ENCODE results near the gene OSM. TPM values are rescaled to one million over a fixed set of nuclear protein-coding genes. Genes with fewer than 3 reads are reported as not detected.
A peak's percentile ranks its signal among the peaks of the same experiment; 100 is the strongest.

OSM gene
- total RNA-seq, 1 donor from 2014 or later: 8.0 TPM

DNA sequence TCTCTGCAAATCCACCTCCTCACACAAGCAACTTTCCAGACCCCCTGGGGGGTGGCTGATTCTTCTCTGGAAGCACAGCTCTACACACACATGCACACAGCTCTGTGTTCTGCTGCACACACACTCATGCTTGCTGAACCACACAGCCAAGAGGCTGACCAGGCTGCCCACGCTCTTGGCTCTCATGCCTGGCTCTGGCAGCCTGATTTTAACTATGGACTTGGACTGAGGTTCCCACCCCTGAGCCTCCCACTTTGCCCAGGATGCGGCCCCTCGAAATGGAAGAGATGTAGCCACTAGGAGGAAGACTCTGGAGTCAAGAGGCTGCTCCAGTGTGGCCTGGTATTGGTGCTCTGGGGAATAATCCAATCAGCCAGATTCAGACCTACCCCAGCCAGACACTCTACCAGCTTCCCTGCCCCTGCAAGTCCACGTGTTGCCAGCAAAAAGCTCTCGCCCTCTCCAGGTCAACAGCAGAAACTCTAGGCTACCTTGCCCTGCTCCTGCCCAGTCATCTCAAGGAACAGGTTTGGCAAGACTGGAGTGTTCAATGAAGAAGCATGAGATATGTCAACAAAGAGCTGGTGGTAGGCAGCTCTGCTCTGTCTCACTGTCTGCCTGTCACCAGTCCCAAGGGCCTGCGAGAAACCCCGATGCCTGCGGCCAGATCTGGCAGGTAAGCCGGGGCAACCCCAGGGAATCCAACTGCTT, 31.5 kb upstream of the OSM start:
- no peak for DNase-seq (ENCODE audit: low spot score)

DNA sequence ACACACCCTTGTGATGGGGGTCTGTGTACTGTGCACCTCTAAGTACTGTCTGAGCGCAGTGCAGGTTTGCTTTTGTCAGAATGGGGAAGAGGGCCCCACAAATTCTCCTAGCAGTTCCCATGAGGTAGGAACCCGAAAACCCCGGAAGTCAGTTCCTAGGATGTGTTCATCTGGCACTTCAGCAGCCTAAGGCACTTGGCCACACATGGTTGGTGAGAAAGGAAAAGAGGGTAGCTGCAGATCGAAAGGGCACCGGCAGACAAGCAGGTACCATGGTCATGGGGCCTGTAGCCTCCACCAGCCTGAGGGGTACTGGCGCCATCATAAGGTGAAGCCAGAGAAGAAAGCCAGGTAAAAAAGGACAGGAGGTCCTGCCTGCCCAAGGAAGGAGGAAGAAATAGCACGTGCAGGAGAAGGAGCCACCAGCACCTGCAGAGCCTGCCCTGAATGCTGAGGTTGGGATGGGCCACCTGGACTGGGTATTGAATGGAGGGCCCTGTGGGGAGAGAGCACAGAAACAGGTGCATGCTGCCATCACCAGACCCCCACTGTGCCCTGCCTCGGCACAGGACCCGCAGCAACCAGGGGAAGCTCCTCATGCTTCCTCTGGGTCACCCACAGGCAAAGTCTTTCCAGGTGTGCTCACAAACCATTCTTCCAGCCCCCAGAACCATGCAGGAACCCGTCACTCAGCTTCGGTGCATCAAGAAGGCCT, 30.8 kb upstream of the OSM start:
- DNase-seq (ENCODE audit: low spot score): no peak

DNA sequence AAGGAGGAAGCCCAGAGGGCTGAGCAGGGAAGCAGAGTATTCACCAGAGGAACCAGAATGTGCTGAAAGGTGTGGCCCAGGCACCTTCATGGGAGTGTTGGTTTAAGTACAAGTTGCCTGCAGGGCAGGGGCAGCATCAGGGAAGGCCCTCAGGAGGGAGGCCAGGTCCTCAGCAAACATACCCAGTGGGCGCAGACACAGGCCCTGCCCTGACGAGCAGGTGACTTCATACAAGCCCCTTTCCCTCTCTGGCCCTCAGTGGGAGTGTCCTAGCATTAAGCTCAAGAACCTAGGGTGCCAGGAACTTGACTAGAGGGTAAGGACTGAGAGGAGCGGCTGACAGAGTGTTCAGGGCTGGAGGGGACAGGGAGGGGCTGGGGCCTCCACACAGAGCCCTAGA, 30.2 kb upstream of the OSM start:
- no peak for DNase-seq (ENCODE audit: low spot score)

DNA sequence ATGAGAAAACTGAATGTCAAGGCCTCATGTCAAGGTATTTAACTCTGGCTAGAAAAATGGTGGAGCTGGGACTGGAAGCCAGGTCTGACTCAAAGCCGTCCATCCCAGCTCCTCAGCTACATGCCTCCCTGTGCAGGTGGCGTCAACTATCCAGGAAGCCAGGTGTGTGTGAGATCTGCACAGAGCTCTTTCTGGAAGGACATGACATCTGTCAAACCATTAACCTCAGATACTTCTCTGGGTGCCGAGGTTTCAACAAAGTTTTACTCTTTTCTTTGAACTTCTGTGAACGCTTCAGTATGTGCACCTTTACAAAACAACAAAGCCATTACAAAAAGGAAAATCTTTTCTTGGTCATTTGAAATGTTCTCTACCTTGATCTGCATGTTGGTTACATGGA, 29.7 kb upstream of the OSM start:
- DNase-seq (ENCODE audit: low spot score): no peak

DNA sequence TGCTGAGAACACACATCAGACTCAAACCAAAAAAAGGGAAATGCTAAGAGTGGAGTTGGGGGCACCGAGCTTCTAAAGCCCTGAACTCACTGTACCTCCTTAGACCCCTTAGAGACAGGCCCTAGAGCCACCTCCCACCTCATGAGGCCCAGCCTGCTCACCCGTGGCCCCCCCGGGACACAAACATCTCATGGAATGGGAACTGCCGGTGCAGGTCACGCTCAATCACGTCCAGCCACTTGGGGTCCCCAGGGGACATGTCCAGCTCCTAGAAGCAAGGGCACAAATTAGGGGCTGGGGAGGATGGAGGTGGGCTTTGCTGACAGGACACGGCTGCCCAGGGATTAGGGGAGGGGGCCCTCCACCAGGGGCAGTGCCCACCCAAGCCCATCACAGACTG, 28.9 kb upstream of the OSM start:
- DNase-seq (ENCODE audit: low spot score): no peak

DNA sequence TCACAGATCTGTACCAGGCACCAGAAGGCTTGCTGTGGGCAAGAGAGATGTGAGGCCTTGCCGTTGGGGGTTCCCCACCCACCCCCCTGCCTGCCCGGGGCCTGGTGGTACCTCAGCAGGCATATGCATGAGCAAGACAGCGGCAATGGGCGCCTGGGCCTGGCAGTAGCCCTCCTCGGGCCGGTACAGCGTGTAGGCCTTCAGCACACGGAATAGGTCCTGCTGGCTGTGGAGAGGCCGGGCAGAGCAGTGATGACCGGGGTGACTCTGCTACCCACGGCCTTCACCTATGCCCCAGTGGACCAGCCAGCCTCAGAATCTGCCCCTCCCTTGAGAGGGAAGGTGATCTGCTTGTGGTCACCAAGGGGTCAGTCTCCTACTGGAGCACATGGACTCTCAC, 28.2 kb upstream of the OSM start:
- no peak for DNase-seq (ENCODE audit: low spot score)

DNA sequence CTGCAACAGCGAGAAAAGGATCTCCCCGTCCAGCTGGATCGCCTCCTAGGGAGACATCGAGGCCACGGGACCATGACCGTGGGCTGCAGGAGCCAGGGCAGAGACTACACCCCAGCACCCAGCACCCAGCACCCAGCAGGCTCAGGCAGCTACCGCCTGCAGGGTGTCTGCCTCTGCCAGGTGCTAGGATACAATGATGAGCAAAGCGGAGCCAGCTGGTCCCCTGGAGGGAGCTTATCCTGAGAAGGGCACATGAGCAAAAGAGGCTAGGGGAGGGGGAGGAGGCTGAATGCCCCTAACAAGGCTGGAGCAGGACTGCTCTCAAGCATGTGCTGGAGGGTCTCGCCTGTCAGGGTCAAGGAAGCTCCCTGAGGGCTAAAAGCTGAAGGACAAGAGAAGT, 27.4 kb upstream of the OSM start:
- no peak for DNase-seq (ENCODE audit: low spot score)

DNA sequence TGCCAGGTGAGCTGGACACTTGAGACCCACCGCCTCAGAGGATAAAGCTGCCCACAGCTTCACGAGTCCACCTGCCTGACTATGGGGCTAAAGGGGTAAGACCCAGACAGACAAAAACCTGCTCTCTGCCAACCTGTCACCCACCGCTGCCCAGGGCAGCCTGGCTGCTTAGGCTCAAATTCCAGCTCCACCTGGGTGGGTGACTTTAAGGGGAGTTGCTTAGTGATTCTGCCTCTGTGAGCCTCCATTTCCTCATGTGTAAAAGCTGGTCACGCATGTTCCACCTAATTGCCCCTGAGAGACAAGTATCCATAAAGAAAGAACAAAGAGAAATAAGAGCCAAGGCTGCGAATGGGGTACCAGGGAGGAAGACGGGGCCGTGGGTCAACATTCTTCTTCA, 26.4 kb upstream of the OSM start:
- no peak for DNase-seq (ENCODE audit: low spot score)

DNA sequence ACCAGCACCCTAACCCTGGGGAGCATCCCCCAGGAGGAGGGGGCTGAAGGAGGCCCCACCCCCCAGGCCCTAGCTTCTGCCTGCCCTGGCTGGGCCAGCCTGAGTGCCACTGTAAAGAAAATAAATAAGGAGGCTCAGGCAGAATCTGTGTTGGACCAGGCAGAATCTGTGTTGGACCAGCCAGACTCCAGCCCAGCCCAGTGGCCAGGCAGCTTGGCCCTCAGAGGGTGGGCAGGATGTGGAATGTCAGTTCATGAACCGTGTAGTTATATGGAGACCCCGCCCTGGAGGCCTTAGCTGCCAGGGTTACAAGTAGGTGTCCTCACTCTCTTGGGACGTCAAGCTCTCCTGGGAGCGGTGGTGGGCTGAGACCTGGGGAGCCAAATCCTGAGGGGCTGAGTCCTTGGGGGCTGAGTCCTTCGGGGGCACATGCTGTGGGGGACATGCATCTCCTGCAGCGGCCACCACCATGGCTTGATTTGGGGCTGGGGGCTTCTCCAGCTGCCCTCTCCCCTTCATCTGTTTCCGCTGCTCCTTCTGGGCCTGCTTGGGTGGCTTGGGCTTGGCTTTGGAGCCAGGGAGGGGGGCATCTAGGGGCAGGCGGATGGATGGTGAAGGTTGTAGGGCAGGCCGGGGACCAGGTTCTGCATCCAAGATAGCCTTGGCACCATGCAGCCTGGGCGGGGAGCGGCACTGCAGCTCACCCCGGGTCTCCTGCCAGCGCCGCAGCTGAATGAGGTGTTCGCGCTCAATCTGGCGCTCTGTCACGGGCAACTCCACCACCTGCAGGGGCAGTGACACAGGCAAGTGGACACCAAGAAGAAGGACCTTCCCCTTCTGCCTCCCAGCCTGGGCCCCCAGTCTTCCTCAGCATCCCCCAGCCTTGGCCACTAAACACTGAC, 25.7 kb upstream of the OSM start:
- DNase-seq (ENCODE audit: low spot score): no peak

DNA sequence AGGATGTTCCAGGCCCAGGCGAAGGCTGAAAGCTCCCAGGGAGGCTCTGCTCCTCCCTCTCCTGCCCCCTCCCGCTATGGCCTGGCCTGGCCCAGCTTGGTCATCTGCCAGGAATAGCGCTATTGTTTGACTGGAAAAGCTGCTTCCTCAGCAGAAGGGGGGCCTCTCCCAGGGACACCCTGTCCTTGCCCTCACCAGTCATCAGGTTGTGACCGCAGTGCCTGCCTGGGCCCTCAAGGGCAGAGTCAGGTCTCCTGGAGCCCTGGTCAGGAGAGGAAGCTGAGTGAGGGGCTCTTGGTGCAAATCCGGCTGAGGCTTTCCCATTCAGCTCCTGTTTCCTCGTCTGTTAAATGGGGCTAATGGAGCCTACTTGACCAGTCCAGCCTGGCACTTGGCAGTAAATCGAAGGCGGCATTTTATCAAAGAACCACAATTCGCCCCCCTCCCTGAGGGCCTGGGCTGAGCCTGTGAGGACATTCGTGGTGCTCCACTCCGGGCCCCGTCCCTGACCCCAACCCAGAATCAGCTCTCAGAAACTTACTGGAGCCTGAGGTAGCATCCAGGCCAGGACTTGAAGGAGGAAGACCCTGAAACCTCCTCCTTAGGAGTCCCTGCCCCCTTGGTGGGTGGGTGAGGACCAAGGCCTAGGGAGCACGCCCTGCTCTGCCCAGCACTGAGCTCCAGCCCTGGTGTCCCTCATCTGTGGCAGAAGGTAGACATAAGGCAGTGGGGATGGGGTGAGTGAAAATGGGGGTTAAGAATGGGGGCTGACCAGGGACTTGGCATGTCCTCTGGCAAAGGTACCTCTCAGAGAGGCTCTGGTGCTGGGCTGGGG, 24.6 kb upstream of the OSM start:
- peak; percentile 93 for DNase-seq (ENCODE audit: low spot score)

DNA sequence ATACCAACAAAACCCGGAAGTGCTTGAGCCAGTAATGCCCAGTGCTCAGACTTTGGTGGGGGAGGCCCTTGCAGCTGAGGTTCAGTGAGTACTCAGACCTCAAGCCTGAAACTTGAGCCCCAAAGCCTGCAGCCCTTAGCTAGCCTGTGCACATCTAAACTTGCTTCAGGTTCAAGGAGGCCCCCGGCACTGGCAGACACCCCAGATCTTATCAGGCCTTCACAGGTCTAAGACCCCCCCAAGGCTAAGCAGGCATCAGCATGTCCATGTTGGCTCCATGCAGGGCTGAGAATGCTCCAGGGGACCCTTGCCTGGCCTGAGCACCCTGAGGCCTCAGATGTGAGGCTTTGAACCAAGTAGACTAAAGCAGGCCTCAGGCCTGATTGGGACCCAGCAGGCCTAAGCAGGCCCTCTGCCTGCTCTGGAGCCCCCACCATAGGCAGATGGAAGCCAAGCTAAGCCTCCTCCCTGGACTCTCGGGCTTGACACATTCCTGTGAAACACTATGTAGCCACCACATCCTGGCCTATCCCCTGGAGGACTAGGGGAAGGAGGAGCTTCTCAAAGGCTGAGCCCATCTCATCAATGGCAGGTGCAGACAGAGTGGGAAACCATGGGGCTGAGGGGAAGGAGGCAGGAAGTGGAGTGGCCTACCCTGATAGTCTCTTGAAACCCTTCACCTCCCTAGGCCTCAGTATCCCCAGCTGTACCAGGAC, 23.8 kb upstream of the OSM start:
- DNase-seq (ENCODE audit: low spot score): no peak

DNA sequence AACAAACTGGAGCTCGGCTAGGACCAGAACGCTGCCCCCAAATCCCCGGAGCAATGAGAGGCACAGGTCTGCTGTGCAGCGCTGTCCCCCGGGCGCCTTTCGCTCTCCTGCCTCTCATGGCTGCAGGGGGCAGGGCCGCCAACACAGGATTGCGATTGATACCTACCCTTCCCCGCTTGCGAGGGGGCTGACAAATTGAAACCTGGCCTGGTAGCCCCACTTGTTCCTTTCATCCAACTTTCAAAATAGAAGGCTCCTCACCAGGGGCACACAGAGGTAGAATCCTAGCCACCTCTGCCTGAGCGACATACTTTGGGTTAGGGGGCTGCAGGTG, 23.3 kb upstream of the OSM start:
- DNase-seq (ENCODE audit: low spot score): no peak

DNA sequence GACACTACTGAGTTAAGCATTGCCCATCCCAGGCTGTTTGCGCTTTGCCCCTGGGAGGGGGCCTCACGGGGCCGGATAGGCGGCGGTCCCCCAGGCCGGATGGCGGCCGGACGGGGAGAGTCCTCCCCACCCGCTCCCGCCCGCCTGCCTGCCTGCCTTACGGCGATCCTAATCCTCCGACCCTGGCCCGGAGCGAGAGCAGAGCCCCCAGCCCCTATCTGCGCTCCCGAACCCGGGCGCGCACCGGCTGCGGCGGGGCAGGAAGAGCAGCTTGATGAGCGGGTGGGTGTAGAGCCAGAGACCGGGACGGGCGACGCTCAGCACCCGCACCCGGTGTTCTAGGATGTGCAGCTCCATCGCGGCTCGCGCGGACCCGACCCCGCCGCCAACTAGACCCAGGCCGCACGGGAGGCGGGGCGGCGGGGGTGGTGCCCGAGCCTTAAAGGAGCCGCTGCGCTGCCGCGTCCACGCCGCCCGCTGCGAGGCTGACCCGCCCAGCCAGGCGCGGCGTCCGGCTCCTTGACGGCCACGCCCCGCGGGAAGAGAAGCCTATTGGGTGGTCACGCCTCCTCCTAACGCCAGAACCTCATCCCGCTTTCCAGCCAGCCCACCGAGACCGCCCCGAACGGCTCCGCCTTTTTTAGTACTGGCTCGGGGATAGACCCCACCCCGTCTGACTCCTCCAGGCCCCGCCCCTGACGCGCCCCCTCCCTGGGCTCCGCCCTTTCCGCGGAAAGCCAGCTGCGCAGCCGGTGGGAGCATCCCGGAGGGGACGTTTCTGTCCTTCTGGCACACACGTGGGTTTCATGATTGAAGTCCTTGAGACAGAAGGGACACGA, 22.7 kb upstream of the OSM start, which contains the start of gene CASTOR1:
Gene CASTOR1, minus strand, starts transcription at position 365 of the 839 bp plus-strand sequence. Its CDS starts 8 bp downstream, at position 357.
- DNase-seq (ENCODE audit: low spot score): peak; percentile 99

DNA sequence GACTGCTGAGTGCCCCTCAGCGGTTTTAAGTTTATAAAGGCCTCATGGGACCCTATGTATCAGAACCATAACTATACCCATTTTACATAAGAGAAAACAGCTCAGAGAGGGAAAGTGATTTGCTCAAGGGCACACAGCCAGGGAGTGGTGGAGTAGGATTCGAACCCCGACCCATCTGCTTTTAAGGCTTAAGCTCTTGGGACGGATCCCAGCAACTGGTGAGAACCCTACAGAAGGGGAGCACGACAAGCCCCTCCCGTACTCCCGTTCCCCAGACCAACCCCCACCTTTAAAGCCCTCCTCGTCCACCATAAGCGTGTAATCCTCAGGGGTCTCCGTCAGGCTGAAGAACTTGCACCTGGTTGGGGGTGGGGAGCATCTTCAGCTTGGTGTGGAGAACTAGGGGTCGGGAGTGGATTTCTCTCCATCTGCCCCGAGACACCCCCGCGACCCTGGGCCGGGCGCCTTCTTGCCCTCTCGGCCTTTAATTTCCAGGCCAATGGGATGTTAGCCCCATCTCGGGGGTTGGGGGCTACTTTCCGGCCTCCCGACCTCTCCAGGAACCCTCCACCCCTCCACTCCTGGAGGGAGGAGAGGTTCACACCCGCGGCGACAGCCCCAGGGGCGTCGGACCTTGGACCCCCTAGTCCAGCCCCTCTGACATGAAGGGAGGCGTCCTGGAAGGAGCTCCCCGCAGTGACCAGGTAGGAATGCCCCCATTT, 21.9 kb upstream of the OSM start:
- no peak for DNase-seq (ENCODE audit: low spot score)

DNA sequence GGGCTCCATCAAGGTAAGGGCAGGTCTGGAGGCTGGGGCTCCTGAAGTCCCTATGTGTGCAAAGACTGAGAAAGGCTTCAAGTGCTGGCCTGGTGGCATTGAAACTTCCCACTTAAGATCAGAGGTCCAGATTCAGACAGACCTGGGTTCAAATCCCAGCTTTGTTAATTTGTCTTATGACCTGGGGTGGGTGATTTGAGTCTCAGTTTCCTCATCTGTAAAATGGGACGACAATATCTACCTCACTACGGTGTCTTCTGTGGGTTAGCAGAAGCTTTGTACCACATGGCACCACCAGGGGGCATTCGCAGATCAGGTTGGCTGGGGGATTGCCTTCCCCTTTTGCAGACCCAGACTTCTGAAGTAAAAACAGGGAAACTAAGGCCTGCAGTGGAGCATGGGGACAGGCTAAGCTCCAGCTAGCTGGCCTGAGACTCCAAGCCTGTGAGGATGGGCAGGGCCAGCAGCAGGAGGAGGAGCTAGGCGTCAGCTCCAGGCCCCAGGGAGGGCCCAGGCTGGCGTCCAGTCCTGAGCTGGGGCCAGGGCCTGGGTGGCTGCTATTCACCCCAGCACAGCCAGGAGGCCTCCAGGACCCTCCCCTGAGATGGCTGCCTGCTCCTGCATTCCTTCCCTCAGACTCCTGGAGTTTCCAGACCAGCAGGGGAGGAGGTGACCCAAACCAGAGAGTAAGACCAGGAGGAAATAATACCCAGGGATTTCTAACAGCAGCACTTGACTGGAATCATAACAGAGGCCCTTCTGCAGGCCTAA, 21.2 kb upstream of the OSM start:
- DNase-seq (ENCODE audit: low spot score): peak; percentile 95

DNA sequence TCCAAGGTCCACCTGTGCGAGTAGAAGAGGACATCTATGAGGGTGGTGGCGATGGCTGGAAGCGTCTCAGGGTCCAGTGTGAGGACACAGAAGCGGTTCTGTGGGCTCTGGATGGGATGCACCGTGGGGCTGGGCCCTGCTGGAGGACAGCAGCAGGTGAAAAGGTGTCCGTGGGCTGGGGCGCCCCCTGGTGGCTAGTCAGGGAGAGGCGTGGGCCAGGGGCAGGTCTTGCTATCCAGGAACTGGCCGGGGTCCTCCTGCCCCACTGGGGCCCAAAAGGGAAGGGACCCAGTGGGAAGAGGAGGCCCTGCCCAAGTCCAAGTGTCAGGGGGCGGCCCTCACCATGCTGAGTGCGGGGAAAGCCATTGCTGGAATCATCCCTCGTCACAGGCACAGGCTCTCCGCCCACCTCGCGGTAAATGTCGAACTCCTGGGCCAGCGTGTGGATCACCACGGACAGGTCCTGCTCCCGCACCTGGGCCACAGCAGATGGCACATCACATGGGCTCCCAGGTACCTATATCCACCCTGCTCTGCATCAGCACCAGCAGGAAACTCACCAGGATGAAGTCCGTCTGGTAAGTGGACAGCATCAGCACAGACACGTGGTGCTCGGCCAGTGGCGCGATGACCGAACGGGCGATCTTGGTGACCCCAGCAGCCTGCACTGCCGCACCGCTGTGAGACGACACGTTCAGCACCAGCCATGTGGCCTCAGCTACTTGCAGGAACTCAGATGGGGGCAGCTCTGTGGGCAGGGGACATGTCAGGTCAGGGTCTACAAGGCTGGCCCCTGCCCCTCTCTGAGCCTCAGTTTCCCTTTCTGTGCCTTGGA, 20.4 kb upstream of the OSM start:
- DNase-seq (ENCODE audit: low spot score): peak; percentile 93

DNA sequence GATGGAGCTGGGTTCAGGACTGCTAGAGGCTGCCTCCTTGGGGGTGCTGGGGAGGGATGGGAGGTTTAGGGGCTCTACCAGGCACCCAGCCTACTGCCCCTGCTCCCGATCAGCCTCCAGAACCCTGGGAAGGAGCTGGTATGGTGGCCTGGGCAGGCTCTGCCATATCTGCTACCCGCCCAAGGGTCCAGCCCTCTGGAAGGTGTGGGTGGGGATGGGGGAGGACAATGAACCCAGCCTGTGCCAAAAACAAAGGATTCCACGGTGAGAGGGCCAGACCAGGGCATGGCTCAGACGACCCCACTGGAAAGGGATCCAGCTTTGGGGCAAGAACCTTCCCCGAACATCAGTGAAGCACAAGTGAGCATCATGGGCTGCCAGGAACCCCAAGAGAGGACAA, 19.7 kb upstream of the OSM start:
- no peak for DNase-seq (ENCODE audit: low spot score)

Measured in mesenteric fat pad (tissue), 1 donor.